ENCODE measurements around the gene SLC14A1. TPM values are rescaled to one million over a fixed set of nuclear protein-coding genes. Genes with fewer than 3 reads are reported as not detected.

SLC14A1 gene
- total RNA-seq, 1 donor from 2014 or later: 12.4 TPM

GRCh38 chr18:45783097-45784075 lies 59.4 kb downstream of the SLC14A1 start:
- no peak for DNase-seq (ENCODE audit: low spot score)
- intact Hi-C loops (cut with DNase I): loop anchor here (10.0 kb wide), 1 partner anchor 59 kb away; the partner anchor contains the start of gene SLC14A1

DNA sequence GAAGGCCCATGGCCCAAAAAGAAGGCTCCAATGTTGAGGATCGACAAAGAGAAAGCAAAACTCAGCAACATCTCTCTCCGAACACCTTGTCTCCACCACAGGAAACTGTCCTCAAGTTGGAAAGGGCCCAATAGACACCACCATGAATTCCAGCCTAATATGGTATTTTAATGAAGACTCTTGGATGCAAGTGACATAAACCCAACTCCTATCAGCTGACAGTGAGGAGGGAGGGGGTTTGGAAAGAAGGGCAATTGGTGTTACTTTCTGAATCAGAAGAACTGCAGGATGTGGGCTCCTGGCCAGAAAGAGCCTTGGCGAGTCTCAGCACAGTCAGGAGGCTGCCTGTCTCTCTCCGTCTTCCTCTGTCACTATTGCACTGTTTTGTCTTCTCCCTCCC lies 61.2 kb downstream of the SLC14A1 start:
- no peak for DNase-seq (ENCODE audit: low spot score)
- intact Hi-C loops (cut with DNase I): loop anchor here (10.0 kb wide), 1 partner anchor 60 kb away; the partner anchor contains the start of gene SLC14A1

DNA sequence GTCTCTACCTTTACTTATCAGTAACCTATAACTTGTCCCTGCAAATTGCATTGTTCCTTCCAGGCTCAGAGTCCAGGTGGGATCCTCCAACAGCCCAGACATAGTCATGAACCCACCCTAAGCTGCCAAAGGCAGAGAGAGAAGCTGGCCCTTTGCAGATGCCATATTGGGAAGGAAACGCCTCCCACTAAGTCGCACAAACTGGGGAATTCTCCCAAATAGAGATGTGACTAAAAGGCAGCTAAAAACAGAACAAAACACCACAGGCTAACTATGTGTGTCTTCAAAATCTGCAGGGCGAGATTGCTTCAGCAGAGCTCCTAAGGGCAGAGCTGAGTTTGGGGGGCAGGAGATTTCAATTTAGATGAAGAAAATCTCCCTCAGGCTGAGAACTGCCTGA lies 63.0 kb downstream of the SLC14A1 start:
- DNase-seq (ENCODE audit: low spot score): no peak
- intact Hi-C loops (cut with DNase I): loop anchor here (10.0 kb wide), 1 partner anchor 62 kb away; the partner anchor contains the start of gene SLC14A1

GRCh38 chr18:45787346-45787745 lies 63.4 kb downstream of the SLC14A1 start:
- intact Hi-C loops (cut with DNase I): loop anchor here (10.0 kb wide), 1 partner anchor 63 kb away; the partner anchor contains the start of gene SLC14A1
- DNase-seq (ENCODE audit: low spot score): no peak

GRCh38 chr18:45788861-45789260 lies 64.9 kb downstream of the SLC14A1 start:
- DNase-seq (ENCODE audit: low spot score): no peak
- intact Hi-C loops (cut with DNase I): loop anchor here (10.0 kb wide), 1 partner anchor 64 kb away; the partner anchor contains the start of gene SLC14A1

- intact Hi-C loops (cut with DNase I): no loop called here
- no peak for DNase-seq (ENCODE audit: low spot score)
Measured at GRCh38 chr18:45792506-45793263, 68.7 kb downstream of the SLC14A1 start.

- intact Hi-C loops (cut with DNase I): no loop called here
- DNase-seq (ENCODE audit: low spot score): no peak
Measured at GRCh38 chr18:45793264-45793965, 69.4 kb downstream of the SLC14A1 start.

DNA sequence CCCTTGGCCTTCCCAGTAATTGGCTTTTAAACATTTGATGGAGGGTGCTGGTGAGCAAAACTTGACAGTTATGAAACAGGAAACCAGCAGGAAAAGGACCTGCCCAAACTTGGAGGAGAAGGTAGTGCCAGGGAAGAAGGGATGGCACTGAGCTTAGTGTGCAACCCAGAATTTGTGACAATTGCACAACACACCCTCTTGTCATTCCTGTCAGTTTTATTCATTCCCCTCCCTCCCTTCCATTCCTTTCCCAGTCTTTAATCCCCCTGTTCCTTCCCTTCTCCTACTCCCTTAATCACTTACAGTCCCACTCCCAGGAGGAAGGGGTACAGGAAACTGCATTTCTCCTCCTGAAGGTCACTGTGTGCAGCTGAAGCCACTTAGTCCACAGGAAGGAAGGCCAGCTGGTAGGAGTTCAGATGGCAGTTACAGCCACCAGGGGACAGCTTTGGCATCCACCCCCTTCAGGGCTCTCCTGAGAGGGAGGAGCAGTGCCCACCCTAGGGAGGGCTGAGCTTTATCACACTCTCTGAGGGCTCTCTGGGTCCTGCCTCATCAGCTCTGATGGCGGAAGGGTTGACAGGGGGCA lies 77.5 kb downstream of the SLC14A1 start:
- intact Hi-C loops (cut with DNase I): no loop called here

More for the DNA sequence above, 77.5 kb downstream of the SLC14A1 start:
- DNase-seq (ENCODE audit: low spot score): no peak

Other genes with a start within 250 kb of the SLC14A1 start
- gene SLC14A2, start 108.7 kb upstream of the SLC14A1 start, total RNA-seq: 0.11 TPM
- not detected for gene SIGLEC15, start 101.5 kb downstream of the SLC14A1 start, total RNA-seq
- 16.7 TPM for gene EPG5, start 243.1 kb downstream of the SLC14A1 start, total RNA-seq